NCI-H1417 (cell line): Measurements from ENCODE around the gene EFNA1.

Source experiments
- DNase-seq, 3 experiments: peaks; one replicate each; lab custom pipeline; 2025; lab: John Stamatoyannopoulos, UW

Gene EFNA1

GRCh38 chr1:155174324-155175280, 46.9 kb downstream of the EFNA1 start:
- peak; percentile 88 to 94 (median 89) for DNase-seq

GRCh38 chr1:155175281-155175926, 47.7 kb downstream of the EFNA1 start:
- DNase-seq, result no peak

GRCh38 chr1:155175927-155176371, 48.3 kb downstream of the EFNA1 start:
- DNase-seq, result peak in 1 of 3 experiments; percentile 67

GRCh38 chr1:155176544-155177071, 48.9 kb downstream of the EFNA1 start:
- peak; percentile 82 to 92 (median 91) for DNase-seq

- no peak for DNase-seq
Measured at GRCh38 chr1:155177192-155177917, 49.7 kb downstream of the EFNA1 start.

- no peak for DNase-seq
Measured at GRCh38 chr1:155177918-155178281, 50.2 kb downstream of the EFNA1 start.

GRCh38 chr1:155178441-155179111, 50.9 kb downstream of the EFNA1 start:
- DNase-seq, result no peak

GRCh38 chr1:155179112-155180031, 51.7 kb downstream of the EFNA1 start:
- DNase-seq, result no peak

GRCh38 chr1:155181371-155182051, 53.8 kb downstream of the EFNA1 start:
- DNase-seq, result no peak

GRCh38 chr1:155182052-155182550, 54.4 kb downstream of the EFNA1 start:
- DNase-seq, result no peak

GRCh38 chr1:155183775-155184221, 56.1 kb downstream of the EFNA1 start:
- no peak for DNase-seq

GRCh38 chr1:155184351-155184811, 56.7 kb downstream of the EFNA1 start:
- DNase-seq, result no peak
